ENCODE data around the gene PLTP. TPM values are rescaled to one million over a fixed set of nuclear protein-coding genes. Genes with fewer than 3 reads are reported as not detected.
A peak's percentile ranks its signal among the peaks of the same experiment; 100 is the strongest.

PLTP gene
- total RNA-seq, 1 experiment from 2014 or later: 62.5 TPM

DNA sequence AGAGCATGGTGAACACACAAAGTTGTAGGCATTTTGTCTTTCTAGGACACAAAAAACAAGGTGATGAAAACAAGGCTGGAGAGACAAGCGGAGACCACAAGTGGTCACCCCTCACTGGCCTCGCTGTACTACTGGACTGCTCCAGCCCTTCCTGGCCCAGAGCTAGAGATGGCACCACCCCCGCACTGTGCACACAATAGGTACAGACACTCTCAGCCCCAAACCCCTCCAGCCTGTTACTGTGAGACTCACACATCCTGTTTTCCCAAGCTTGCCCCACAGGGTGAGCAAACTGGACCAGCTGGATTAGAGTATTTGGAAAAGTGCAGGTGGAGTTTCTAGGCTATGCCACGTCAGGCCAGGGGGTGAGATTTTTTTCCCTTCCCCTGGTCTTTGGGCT is 39.3 kb downstream of the PLTP start:
- Histone ChIP-seq H3K4me1 (ENCODE audit: insufficient read depth, low read length) (no peaks in the 10 kb centered on the region; the same call in 1 of the 2 replicates), H2BK120ac (ENCODE audit: low read depth, low read length, poor library complexity, severe bottlenecking) (no peak overlapping the region), H4K5ac (ENCODE audit: insufficient read length, low read depth, low read length) (no peak overlapping the region), H2BK20ac (ENCODE audit: low read depth, low read length, poor library complexity, severe bottlenecking) (no peak overlapping the region), H2BK12ac (ENCODE audit: insufficient read length, low read depth, low read length) (no peak overlapping the region), H4K8ac (replicated peaks; ENCODE audit: insufficient read length, low read depth, low read length) (no peak overlapping the region), H3T11ph (ENCODE audit: low read length) (no peak overlapping the region), H2BK5ac (ENCODE audit: insufficient read length, low read length) (no peak overlapping the region), H3K56ac (ENCODE audit: insufficient read length, low read depth, low read length) (no peak overlapping the region), H2AK5ac (ENCODE audit: insufficient read length, low read length) (no peak overlapping the region), H4K91ac (ENCODE audit: insufficient read length, low read depth, low read length) (no peak overlapping the region), H3K23me2 (ENCODE audit: insufficient read length, low read depth, low read length, poor library complexity, severe bottlenecking) (no peaks in the 10 kb centered on the region), H2AFZ (ENCODE audit: low read length) (no peak overlapping the region), H3K4ac (ENCODE audit: low read depth, low read length) (no peak overlapping the region), H3K79me2 (ENCODE audit: insufficient read depth, low read length) (no peaks in the 10 kb centered on the region), H3K18ac (ENCODE audit: insufficient read length, low read depth, low read length) (no peak overlapping the region), H3K27me3 (ENCODE audit: insufficient read depth, low read length) (no peaks in the 10 kb centered on the region), H3K9ac (ENCODE audit: extremely low read depth, insufficient read length, low read length) (no peak overlapping the region), H3K27ac (ENCODE audit: insufficient read length, low read depth, low read length) (no peak overlapping the region), H4K20me1 (ENCODE audit: control insufficient read depth, insufficient read depth, insufficient read length) (no peaks in the 10 kb centered on the region), H3K9me3 (ENCODE audit: control insufficient read depth, low read depth, low read length) (no peaks in the 10 kb centered on the region), H3K23ac (ENCODE audit: insufficient read length, low read depth, low read length) (no peak overlapping the region), H2BK15ac (ENCODE audit: low read depth, low read length) (no peak overlapping the region), H3K4me2 (ENCODE audit: insufficient read depth, insufficient read length, low read length) (no peak overlapping the region), H3K79me1 (ENCODE audit: insufficient read depth, low read depth, low read length, poor library complexity, severe bottlenecking) (no peaks in the 10 kb centered on the region), H3K14ac (ENCODE audit: insufficient read depth, low read length) (no peak overlapping the region)
- WGBS (ENCODE audit: extremely low coverage, insufficient read length, low lambda C conversion rate): no CpG with 5 or more reads among the region's 4 CpGs
- Mint-ChIP-seq H3K27me3 (ENCODE audit: low read depth) (no peaks in the 10 kb centered on the region), H3K27ac (0 out of 7 replicates have a peak overlapping the region, but pooled peaks of 1 of the 3 experiments have one; percentile 2), H3K4me1 (no peaks in the 10 kb centered on the region), H3K36me3 (ENCODE audit: insufficient read depth in 1 of 3, low read depth in 3 of 3) (peaks cover 0 to 8% (median 0%) of the 10 kb centered on the region in 3 experiments; a peak in 3 of 7 replicates), H3K4me3 (no peak overlapping the region), H3K9me3 (no peaks in the 10 kb centered on the region)
- no peak for DNase-seq
- TF ChIP-seq, protein P1, sequence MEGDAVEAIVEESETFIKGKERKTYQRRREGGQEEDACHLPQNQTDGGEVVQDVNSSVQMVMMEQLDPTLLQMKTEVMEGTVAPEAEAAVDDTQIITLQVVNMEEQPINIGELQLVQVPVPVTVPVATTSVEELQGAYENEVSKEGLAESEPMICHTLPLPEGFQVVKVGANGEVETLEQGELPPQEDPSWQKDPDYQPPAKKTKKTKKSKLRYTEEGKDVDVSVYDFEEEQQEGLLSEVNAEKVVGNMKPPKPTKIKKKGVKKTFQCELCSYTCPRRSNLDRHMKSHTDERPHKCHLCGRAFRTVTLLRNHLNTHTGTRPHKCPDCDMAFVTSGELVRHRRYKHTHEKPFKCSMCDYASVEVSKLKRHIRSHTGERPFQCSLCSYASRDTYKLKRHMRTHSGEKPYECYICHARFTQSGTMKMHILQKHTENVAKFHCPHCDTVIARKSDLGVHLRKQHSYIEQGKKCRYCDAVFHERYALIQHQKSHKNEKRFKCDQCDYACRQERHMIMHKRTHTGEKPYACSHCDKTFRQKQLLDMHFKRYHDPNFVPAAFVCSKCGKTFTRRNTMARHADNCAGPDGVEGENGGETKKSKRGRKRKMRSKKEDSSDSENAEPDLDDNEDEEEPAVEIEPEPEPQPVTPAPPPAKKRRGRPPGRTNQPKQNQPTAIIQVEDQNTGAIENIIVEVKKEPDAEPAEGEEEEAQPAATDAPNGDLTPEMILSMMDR (conservative IDR thresholded peaks at IDR 0.05): no peak
